Right cardiac atrium (tissue), 5 donors: ENCODE measurements around the gene DNAH11. TPM values are rescaled to one million over a fixed set of nuclear protein-coding genes. Genes with fewer than 3 reads are reported as not detected.
"Not testable (repeated sequence)": the region's sequence is repeated elsewhere in the genome, so short reads cannot be mapped to it uniquely, and the experiment has no call there.

Experiments used
- ATAC-seq, 2 donors: fragments of 200-7000 bp; cut with Tn5 transposase; one replicate each; pipeline versions ENCODE4 v1.8.0 to v1.9.1; 2020; ENCODE audit warnings: moderate library complexity in 2 of 2, mild to moderate bottlenecking in 1 of 2
- DNase-seq, 3 donors: peaks; one replicate each; pipeline ENCODE4 v3.0.0-alpha.2; 2020
- H3K27ac ChIP-seq: one replicate; pipeline ENCODE4 v1.5.1; 2013; ENCODE audit warnings: mild to moderate bottlenecking, low read length, control low read depth, moderate library complexity
- H3K27me3 ChIP-seq: one replicate; pipeline ENCODE4 v1.6.1; 2013; ENCODE audit not compliant: control insufficient read depth, insufficient read depth
- H3K4me1 ChIP-seq: one replicate; pipeline ENCODE4 v1.6.1; 2013; ENCODE audit warnings: low read length; ENCODE audit not compliant: control insufficient read depth, insufficient read depth
- H3K4me3 ChIP-seq: one replicate; pipeline ENCODE4 v1.5.1; 2013; ENCODE audit warnings: low read length, control low read depth
- H3K9me3 ChIP-seq: one replicate; pipeline ENCODE4 v1.6.1; 2013; ENCODE audit warnings: low read length; ENCODE audit not compliant: control insufficient read depth
- WGBS: extraction: QIAGEN DNeasy Blood & Tissue Kit; methylation state at CpG from one replicate; pipeline ENCODE4 v1.1.7; 2013; 5-methylcytosine and 5-hydroxymethylcytosine counted together
- intact Hi-C, 4 donors: fragments of 100-400 bp; cut with DNase I; formaldehyde crosslinking; loops; one replicate each; pipeline versions ENCODE4 v1.11.0 to v1.14.0; 2022 to 2023
- polyA plus RNA-seq: library from polyadenylated mRNA; stranded (reverse); fragments of 200-250 nt; gene quantifications from one replicate; pipeline ENCODE4 v1.2.3, GENCODE V29; 2013
- total RNA-seq, 4 donors: library from RNA; stranded (reverse); fragmentation: NEBNext Ultra II Directional; extraction: Animal tissue kit (Norgen Biotek cat#: 25700); gene quantifications; one replicate each; pipeline ENCODE4 v1.2.1, GENCODE V29; 2021
- donor health status: healthy with polysubstance abuse.
- donor health status: DM: no; HTN: yes; CAD: no.
- donor health status: DM: no; HTN: no; CAD: no.
- donor health status: DM: no; HTN: yes; CAD: no; lungs with severe emphysema.
- donor health status: DM: yes; HTN: yes; CAD: no.

DNAH11 gene
- total and polyA plus RNA-seq, 5 donors, result 0.86 to 6.4 (median 4.1) TPM

- ATAC-seq, H3K9me3 ChIP-seq, H3K4me3 ChIP-seq, H3K27me3 ChIP-seq, H3K4me1 ChIP-seq, H3K27ac ChIP-seq, intact Hi-C loops, DNase-seq: not testable (repeated sequence)
- WGBS, result 90% methylated on average over 3 of the region's 3 CpGs
Observed at GRCh38 chr7:21933293-21933692, 390.5 kb downstream of the DNAH11 start.

- Histone ChIP-seq H3K4me1 (peaks cover 2% of the 10 kb centered on the region), H3K27ac (no peak overlapping the region), H3K4me3 (no peak overlapping the region), H3K9me3 (no peaks in the 10 kb centered on the region), H3K27me3 (no peaks in the 10 kb centered on the region)
- intact Hi-C loops, result no loop called here
- DNase-seq (no peak), ATAC-seq (no peak)
Observed at GRCh38 chr7:21934808-21935207, 392.0 kb downstream of the DNAH11 start.

- Histone ChIP-seq H3K4me3 (no peak overlapping the region), H3K27ac (peak overlapping the region; percentile 37), H3K4me1 (peaks cover 2% of the 10 kb centered on the region), H3K9me3 (no peaks in the 10 kb centered on the region), H3K27me3 (no peaks in the 10 kb centered on the region)
- 83% methylated on average over 2 of the region's 2 CpGs for WGBS
- intact Hi-C loops, result no loop called here
- DNase-seq (no peak), ATAC-seq (no peak)
Observed at GRCh38 chr7:21938463-21938862, 395.6 kb downstream of the DNAH11 start.

GRCh38 chr7:21939136-21939857, 396.5 kb downstream of the DNAH11 start:
- no peaks in the 10 kb centered on the region for H3K27me3 ChIP-seq
- no peaks in the 10 kb centered on the region for H3K9me3 ChIP-seq
- intact Hi-C loops, result no loop called here
- H3K27ac ChIP-seq, result peak overlapping the region; percentile 74
- 33% methylated on average over 4 of the region's 4 CpGs for WGBS
- ATAC-seq, result peak in 1 of 2 donors; percentile 46
- peaks cover 2% of the 10 kb centered on the region for H3K4me1 ChIP-seq
- no peak overlapping the region for H3K4me3 ChIP-seq
- DNase-seq, result no peak

- Histone ChIP-seq H3K27me3 (no peaks in the 10 kb centered on the region), H3K9me3 (no peaks in the 10 kb centered on the region), H3K4me1 (peaks cover 2% of the 10 kb centered on the region), H3K27ac (peak overlapping the region; percentile 74), H3K4me3 (no peak overlapping the region)
- intact Hi-C loops, result no loop called here
- no peak for DNase-seq
- WGBS, result 81% methylated on average over 3 of the region's 3 CpGs
- peak; percentile 34 to 64 for ATAC-seq
Observed at GRCh38 chr7:21939858-21940372, 397.1 kb downstream of the DNAH11 start.

- Histone ChIP-seq H3K27me3 (no peaks in the 10 kb centered on the region), H3K27ac (peak overlapping the region; percentile 78), H3K4me3 (no peak overlapping the region), H3K4me1 (peaks cover 2% of the 10 kb centered on the region), H3K9me3 (no peaks in the 10 kb centered on the region)
- intact Hi-C loops, result no loop called here
- no peak for ATAC-seq
- DNase-seq, result no peak
- 46% methylated on average over 3 of the region's 3 CpGs for WGBS
Observed at GRCh38 chr7:21941611-21942141, 398.8 kb downstream of the DNAH11 start.

GRCh38 chr7:21942955-21943354, 400.1 kb downstream of the DNAH11 start:
- 56% methylated on average over 6 of the region's 6 CpGs for WGBS
- Histone ChIP-seq H3K4me1 (peaks cover 2% of the 10 kb centered on the region), H3K4me3 (no peak overlapping the region), H3K9me3 (no peaks in the 10 kb centered on the region), H3K27me3 (no peaks in the 10 kb centered on the region), H3K27ac (peak overlapping the region; percentile 55)
- no peak for DNase-seq
- no peak for ATAC-seq
- intact Hi-C loops, result no loop called here

GRCh38 chr7:21943436-21943835, 400.6 kb downstream of the DNAH11 start:
- H3K27ac ChIP-seq, result peak overlapping the region; percentile 55
- intact Hi-C loops, result no loop called here
- no peaks in the 10 kb centered on the region for H3K27me3 ChIP-seq
- WGBS, result 77% methylated on average over 5 of the region's 5 CpGs
- DNase-seq, result no peak
- H3K4me1 ChIP-seq, result peaks cover 2% of the 10 kb centered on the region
- H3K9me3 ChIP-seq, result no peaks in the 10 kb centered on the region
- no peak overlapping the region for H3K4me3 ChIP-seq
- ATAC-seq, result no peak

- intact Hi-C loops, result no loop called here
- H3K4me1 ChIP-seq, result no peaks in the 10 kb centered on the region
- peak overlapping the region; percentile 77 for H3K27ac ChIP-seq
- H3K27me3 ChIP-seq, result no peaks in the 10 kb centered on the region
- H3K9me3 ChIP-seq, result no peaks in the 10 kb centered on the region
- peak in 2 of 3 donors; percentile 59 to 62 for DNase-seq
- no peak for ATAC-seq
- WGBS, result 2% methylated on average over 34 of the region's 34 CpGs
- peak overlapping the region; percentile 47 for H3K4me3 ChIP-seq
Observed at GRCh38 chr7:21944616-21945453, 402.0 kb downstream of the DNAH11 start.

GRCh38 chr7:21945454-21946221, 402.8 kb downstream of the DNAH11 start, which contains the start of gene CDCA7L:
Gene CDCA7L, minus strand, starts transcription at chr7:21945899. Its CDS starts 95 bp downstream, at chr7:21945804.
- Histone ChIP-seq H3K4me3 (peak within 1 kb of the TSS; percentile 47), H3K4me1 (no peaks in the 10 kb centered on the region), H3K9me3 (no peaks in the 10 kb centered on the region), H3K27ac (peak within 1 kb of the TSS; percentile 77), H3K27me3 (no peaks in the 10 kb centered on the region)
- WGBS, result under 1% methylated on average over 83 of the region's 83 CpGs
- peak; percentile 96 to 97 for ATAC-seq
- intact Hi-C loops, result no loop called here
- DNase-seq, result peak; percentile 72 to 93 (median 93)
